ENCODE data around the gene GPR39.

Gene GPR39

GRCh38 chr2:132420816-132421805 lies 4.5 kb downstream of the GPR39 start:
- TF ChIP-seq ZNF274 (IDR thresholded peaks at IDR 0.05; ENCODE audit: low read depth, low read length): no peak
- H3K4me3 ChIP-seq (ENCODE audit: low read length): no peak overlapping the region

DNA sequence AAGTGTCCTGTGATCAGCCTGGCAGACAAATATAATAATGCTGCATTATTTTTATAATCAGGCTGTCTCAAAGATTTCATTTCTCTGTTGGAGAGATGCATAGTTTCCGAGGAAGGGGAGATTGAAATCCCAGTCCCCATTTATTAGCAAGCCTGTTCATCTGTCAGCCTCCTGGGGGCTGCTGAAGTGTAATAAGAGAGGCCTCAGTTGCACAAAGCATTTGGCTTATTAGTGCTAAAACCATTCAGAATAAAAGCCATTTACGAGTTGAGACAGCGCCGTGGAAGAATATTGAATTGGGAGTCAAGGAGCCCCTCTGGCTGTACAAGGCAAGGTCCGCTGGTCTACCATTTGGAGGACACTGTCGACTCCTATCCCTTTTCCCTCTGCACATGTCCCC lies 6.1 kb downstream of the GPR39 start:
- TF ChIP-seq ZNF274 (IDR thresholded peaks at IDR 0.05; ENCODE audit: low read depth, low read length): no peak
- no peak overlapping the region for H3K4me3 ChIP-seq (ENCODE audit: low read length)

DNA sequence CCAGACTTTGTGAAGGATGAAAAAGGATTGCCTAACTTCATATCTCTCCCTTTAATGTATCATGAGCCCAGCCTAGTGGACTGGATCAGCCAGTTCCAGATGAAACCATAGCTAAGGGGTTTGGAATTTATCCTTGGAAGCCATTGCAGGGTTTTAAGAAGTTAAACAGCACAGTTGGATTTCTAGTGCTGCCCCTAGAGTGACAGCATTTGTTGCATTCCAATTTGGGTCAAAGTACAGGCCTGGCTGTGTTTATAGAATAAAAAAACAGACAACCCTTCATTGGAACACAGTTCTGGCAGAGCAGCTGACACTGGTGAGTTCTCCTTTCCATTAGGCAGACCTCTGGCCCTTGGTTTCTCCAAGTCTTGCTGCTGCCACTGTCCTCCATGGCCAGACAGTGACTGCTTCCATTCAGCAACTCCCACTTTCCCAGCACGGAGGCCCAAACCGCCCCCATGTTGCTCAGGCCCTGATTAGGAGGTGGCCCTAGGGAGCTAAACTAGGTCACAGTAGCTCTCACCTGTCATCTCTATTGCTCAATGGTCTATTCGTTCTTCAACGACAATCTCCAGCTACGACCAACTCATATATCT lies 8.0 kb downstream of the GPR39 start:
- TF ChIP-seq ZNF274 (IDR thresholded peaks at IDR 0.05; ENCODE audit: low read depth, low read length): no peak
- no peak overlapping the region for H3K4me3 ChIP-seq (ENCODE audit: low read length)

DNA sequence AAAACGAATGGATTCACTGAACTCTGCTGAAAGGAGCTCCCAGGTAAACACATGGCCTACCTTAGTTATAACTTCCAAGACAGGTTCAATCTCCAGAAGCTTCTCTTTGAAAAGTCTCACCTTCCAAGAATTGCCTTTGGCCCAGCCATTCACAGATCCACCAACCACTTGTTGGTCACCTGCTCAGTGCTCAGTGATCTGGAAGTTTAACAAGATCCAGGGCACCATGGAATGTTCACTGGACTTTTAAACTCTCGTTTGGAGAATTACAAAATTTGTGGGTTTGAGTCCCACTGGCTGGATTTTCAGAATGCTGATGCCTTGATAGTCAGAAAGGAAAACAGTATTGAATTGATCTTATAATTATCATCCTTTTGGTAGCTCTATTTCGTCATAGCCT lies 9.4 kb downstream of the GPR39 start:
- no peak overlapping the region for H3K4me3 ChIP-seq (ENCODE audit: low read length)
- TF ChIP-seq ZNF274 (IDR thresholded peaks at IDR 0.05; ENCODE audit: low read depth, low read length): no peak

DNA sequence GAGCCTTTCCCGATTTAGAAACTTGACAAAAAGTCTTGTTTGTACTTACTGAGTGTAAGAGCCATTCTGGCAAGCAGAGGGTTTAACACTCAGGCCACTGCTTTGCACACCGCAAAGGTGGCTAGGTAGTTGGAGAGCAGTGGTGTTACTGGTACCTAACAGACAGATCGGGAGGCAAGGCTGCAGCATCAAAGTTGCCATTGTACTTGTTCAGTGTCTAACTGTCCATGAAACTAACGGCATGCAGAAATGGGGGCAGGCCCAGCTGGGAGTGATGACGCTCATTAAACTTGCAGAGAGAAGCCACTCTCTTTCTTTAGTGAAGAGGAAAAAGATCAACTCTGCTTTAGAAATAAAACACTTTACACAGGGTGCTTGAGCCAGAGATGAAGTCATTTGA lies 10.1 kb downstream of the GPR39 start:
- no peak for TF ChIP-seq ZNF274 (IDR thresholded peaks at IDR 0.05; ENCODE audit: low read depth, low read length)

GRCh38 chr2:132429351-132429750 lies 12.7 kb downstream of the GPR39 start:
- no peak for TF ChIP-seq ZNF274 (IDR thresholded peaks at IDR 0.05; ENCODE audit: low read depth, low read length)
- H3K4me3 ChIP-seq (ENCODE audit: low read length): no peak overlapping the region

More for the DNA sequence above, 10.1 kb downstream of the GPR39 start:
- H3K4me3 ChIP-seq (ENCODE audit: low read length): no peak overlapping the region

DNA sequence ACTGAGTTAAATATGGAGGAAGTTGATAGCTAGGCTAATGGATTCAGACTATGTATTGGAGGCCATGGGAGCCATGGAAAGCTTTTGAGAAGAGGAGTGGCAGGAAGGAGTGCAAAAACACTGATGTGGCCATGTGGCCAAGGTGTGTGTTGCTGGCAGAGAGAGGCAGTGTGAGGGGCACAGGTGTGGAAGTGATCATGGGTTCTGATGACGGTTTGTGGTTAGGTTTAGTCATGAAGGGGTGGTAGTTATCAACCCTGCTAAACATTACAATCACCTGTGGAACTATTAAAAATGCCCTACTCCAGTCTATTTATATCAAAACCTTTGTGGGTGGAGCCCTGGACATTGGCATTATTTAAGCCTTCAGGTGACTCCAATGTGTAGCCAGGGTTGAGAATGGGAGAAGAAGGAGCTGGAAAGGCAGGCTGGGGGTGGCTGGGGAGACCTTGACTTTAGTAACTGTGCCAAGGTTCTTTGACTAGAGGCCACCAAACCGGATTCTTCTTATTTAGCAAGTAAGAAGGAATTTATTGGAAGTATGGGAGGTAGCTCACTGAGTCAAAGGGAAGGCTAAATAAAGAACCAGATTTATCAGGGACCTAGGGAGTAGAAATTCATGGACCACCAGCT lies 13.5 kb downstream of the GPR39 start:
- H3K4me3 ChIP-seq (ENCODE audit: low read length): no peak overlapping the region
- no peak for TF ChIP-seq ZNF274 (IDR thresholded peaks at IDR 0.05; ENCODE audit: low read depth, low read length)

- no peak overlapping the region for H3K4me3 ChIP-seq (ENCODE audit: low read length)
- TF ChIP-seq ZNF274 (IDR thresholded peaks at IDR 0.05; ENCODE audit: low read depth, low read length): no peak
Observed at GRCh38 chr2:132430895-132431294, 14.3 kb downstream of the GPR39 start.

DNA sequence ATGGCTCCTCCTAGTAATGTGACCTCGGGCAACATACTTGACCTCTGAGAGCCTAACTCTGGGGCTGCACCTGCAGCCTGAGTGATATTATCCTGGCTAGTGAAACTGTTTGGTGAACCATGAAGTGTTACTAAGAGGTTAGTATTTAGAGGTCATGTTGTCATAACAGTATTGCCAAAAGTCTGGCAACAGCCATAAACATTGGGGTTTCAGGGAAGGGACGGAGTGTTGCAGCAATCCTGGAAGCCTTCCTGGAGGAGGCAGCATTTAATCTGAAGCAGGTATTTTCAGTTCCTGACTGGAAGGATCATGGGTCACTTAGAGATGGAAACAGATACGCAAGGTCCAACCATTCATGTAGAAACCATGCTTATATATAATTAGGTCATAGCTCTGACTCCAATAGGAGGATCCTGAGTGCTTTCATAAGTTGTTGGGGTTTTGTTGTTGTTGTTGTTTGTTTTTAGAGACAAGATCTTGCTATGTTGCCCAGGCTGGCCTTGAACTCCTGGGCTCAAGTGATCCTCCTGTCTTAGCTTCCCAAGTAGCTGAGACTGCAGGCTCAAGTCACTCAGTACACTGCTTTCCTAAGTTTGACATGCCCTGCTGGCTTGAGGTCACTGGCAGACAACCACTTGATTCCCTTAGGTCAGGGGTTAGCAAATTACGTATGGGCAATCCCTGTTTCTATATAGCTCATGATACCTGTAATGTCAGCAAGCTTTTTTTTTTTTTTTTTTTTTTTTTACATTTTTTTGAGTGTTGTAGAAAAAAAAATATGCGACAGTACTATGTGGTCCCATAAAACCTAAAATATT lies 21.5 kb downstream of the GPR39 start:
- no peak for TF ChIP-seq ZNF274 (IDR thresholded peaks at IDR 0.05; ENCODE audit: low read depth, low read length)

GRCh38 chr2:132438691-132439090 lies 22.1 kb downstream of the GPR39 start:
- H3K4me3 ChIP-seq (ENCODE audit: low read length): no peak overlapping the region
- no peak for TF ChIP-seq ZNF274 (IDR thresholded peaks at IDR 0.05; ENCODE audit: low read depth, low read length)

More for the DNA sequence above, 21.5 kb downstream of the GPR39 start:
- no peak overlapping the region for H3K4me3 ChIP-seq (ENCODE audit: low read length)

DNA sequence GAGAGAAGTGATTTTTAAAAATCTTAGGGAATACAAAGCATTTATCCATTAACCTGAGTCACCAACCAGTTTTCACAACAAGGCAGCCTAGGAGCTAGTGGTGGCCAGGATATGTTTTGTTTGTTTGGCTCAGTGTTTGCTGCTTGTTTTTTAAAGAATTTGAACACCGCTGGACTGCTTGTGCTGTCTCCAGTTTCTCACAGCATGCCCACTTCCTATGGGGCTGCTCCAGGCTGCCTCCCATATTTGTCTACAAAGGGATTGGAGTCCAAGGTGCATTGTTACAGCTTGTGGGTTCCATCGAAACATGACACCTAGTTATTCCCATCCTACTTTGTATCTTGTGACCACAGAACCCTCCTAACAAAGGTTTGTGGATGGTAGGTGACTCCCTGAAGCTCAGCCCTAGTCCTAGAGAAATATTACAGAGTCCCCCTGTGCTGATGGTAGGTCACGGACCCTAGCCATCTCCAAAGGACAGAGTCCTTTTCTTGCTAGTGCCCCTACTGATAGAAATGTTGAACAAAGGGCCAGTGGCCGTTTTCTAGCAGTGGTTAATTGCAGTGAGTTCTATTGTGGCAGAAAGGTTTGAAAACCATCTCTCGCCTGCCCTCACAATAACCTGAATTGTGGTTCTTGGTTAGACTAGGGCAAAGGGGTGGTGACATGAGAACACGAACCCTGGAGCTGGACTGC lies 23.2 kb downstream of the GPR39 start:
- no peak overlapping the region for H3K4me3 ChIP-seq (ENCODE audit: low read length)

GRCh38 chr2:132441051-132441450 lies 24.4 kb downstream of the GPR39 start:
- H3K4me3 ChIP-seq (ENCODE audit: low read length): no peak overlapping the region
- no peak for TF ChIP-seq ZNF274 (IDR thresholded peaks at IDR 0.05; ENCODE audit: low read depth, low read length)

More for the DNA sequence above, 23.2 kb downstream of the GPR39 start:
- TF ChIP-seq ZNF274 (IDR thresholded peaks at IDR 0.05; ENCODE audit: low read depth, low read length): no peak

- no peak overlapping the region for H3K4me3 ChIP-seq (ENCODE audit: low read length)
- TF ChIP-seq ZNF274 (IDR thresholded peaks at IDR 0.05; ENCODE audit: low read depth, low read length): no peak
Observed at GRCh38 chr2:132442278-132442677, 25.7 kb downstream of the GPR39 start.

Data from GM08714 (cell line).